ENCODE results near the gene KDM4C.
"Not testable (repeated sequence)": the region's sequence is repeated elsewhere in the genome, so short reads cannot be mapped to it uniquely, and the experiment has no call there.

The KDM4C gene

GRCh38 chr9:6987381-6987780, 229.6 kb downstream of the KDM4C start:
- no peak for DNase-seq

GRCh38 chr9:6991418-6991817, 233.6 kb downstream of the KDM4C start:
- DNase-seq: no peak

- DNase-seq: no peak
Observed at GRCh38 chr9:6996061-6996854, 238.5 kb downstream of the KDM4C start.

GRCh38 chr9:6997330-6997729, 239.6 kb downstream of the KDM4C start:
- no peak for DNase-seq

- DNase-seq: no peak
Observed at GRCh38 chr9:6999794-7000193, 242.0 kb downstream of the KDM4C start.

GRCh38 chr9:7001571-7001970, 243.8 kb downstream of the KDM4C start:
- no peak for DNase-seq

GRCh38 chr9:7003861-7004260, 246.1 kb downstream of the KDM4C start:
- DNase-seq: no peak

- DNase-seq: no peak
Observed at GRCh38 chr9:7006417-7006816, 248.6 kb downstream of the KDM4C start.

GRCh38 chr9:7008411-7008810, 250.6 kb downstream of the KDM4C start:
- no peak for DNase-seq

GRCh38 chr9:7009065-7009464, 251.3 kb downstream of the KDM4C start:
- DNase-seq: no peak

- DNase-seq: no peak
Observed at GRCh38 chr9:7011395-7012067, 253.8 kb downstream of the KDM4C start.

GRCh38 chr9:7027996-7028395, 270.2 kb downstream of the KDM4C start:
- DNase-seq: no peak

- no peak for DNase-seq
Observed at GRCh38 chr9:7028591-7028990, 270.8 kb downstream of the KDM4C start.

GRCh38 chr9:7030943-7031342, 273.2 kb downstream of the KDM4C start:
- DNase-seq: not testable (repeated sequence)

- DNase-seq: no peak
Observed at GRCh38 chr9:7033076-7034045, 275.6 kb downstream of the KDM4C start.

- peak in 1 of 3 experiments; percentile 2 for DNase-seq
Observed at GRCh38 chr9:7037176-7037575, 279.4 kb downstream of the KDM4C start.

- no peak for DNase-seq
Observed at GRCh38 chr9:7042124-7042523, 284.4 kb downstream of the KDM4C start.

- DNase-seq: no peak
Observed at GRCh38 chr9:7045361-7045760, 287.6 kb downstream of the KDM4C start.

- DNase-seq: no peak
Observed at GRCh38 chr9:7051711-7052110, 293.9 kb downstream of the KDM4C start.

GRCh38 chr9:7053903-7054302, 296.1 kb downstream of the KDM4C start:
- DNase-seq: peak in 1 of 3 experiments; percentile 4

GRCh38 chr9:7055171-7055903, 297.6 kb downstream of the KDM4C start:
- no peak for DNase-seq

- DNase-seq: no peak
Observed at GRCh38 chr9:7056254-7056653, 298.5 kb downstream of the KDM4C start.

GRCh38 chr9:7058473-7058872, 300.7 kb downstream of the KDM4C start:
- DNase-seq: peak in 1 of 3 experiments; percentile 8
